Panc1 (cell line): Measurements from ENCODE around the gene CSTF2T.

ENCODE experiments used
- CTCF ChIP-seq: fragments of 450-650 bp; IDR thresholded peaks from 2 replicates; pipeline ENCODE4 v1.5.1; 2017; ENCODE audit warnings: mild to moderate bottlenecking
- POLR2AphosphoS5 ChIP-seq: IDR thresholded peaks from 2 replicates; pipeline ENCODE4 v1.6.1; 2012; ENCODE audit warnings: mild to moderate bottlenecking, low read depth, low read length, moderate library complexity
- REST ChIP-seq, 2 experiments: IDR thresholded peaks; 2 replicates each; pipeline ENCODE4 v1.6.1; 2011 to 2012; ENCODE audit warnings: low read depth in 2 of 2, control low read depth in 1 of 2, low read length in 1 of 2, mild to moderate bottlenecking in 1 of 2, moderate library complexity in 1 of 2; ENCODE audit not compliant: insufficient read depth in 1 of 2
- SIN3A ChIP-seq: IDR thresholded peaks from 2 replicates; pipeline ENCODE4 v1.6.1; 2012; ENCODE audit warnings: low read depth, mild to moderate bottlenecking, low read length, moderate library complexity, borderline replicate concordance; ENCODE audit not compliant: insufficient read depth
- TCF7L2 ChIP-seq: IDR thresholded peaks from 2 replicates; pipeline ENCODE4 v1.6.1; 2011; ENCODE audit warnings: mild to moderate bottlenecking, low read depth, low read length, inconsistent platforms

GRCh38 chr10:51716981-51717380 lies 17.6 kb upstream of the CSTF2T start:
- TF ChIP-seq CTCF (no peak), REST (IDR thresholded peaks at IDR 0.05; ENCODE audit: insufficient read depth in 1 of 2, low read depth in 2 of 2, low read length in 1 of 2) (no peak), POLR2AphosphoS5 (no peak), SIN3A (no peak), TCF7L2 (no peak)
